GM06990 (cell line): ENCODE measurements around the gene RBM47.

Source experiments
- DNase-seq: peaks from one replicate; pipeline ENCODE4 v3.0.0-alpha.2; 2011; ENCODE audit not compliant: insufficient read length; ENCODE audit errors: extremely low read depth
- H3K27me3 ChIP-seq: replicated peaks from 2 replicates; pipeline ENCODE4 v1.6.0; 2011; ENCODE audit warnings: low read length; ENCODE audit not compliant: control insufficient read depth, insufficient read depth
- H3K36me3 ChIP-seq: 2 replicates; pipeline ENCODE4 v1.5.1; 2011; ENCODE audit warnings: low read length; ENCODE audit not compliant: control insufficient read depth, insufficient read depth
- H3K4me3 ChIP-seq: replicated peaks from 2 replicates; pipeline ENCODE4 v1.5.1; 2011; ENCODE audit warnings: low read depth, mild to moderate bottlenecking, control low read depth, low read length
- CTCF ChIP-seq: IDR thresholded peaks from 2 replicates; pipeline ENCODE4 v1.5.1; 2011; ENCODE audit warnings: low read length, control low read depth, mild to moderate bottlenecking, inconsistent platforms; ENCODE audit not compliant: insufficient read depth, poor library complexity, severe bottlenecking

The RBM47 gene

GRCh38 chr4:40502220-40502619, 127.4 kb downstream of the RBM47 start:
- H3K27me3 ChIP-seq = no peaks in the 10 kb centered on the region
- no peak for DNase-seq
- TF ChIP-seq CTCF = no peak
- H3K4me3 ChIP-seq = no peak overlapping the region
- no peaks in the 10 kb centered on the region; the same call in none of the 2 replicates for H3K36me3 ChIP-seq

GRCh38 chr4:40500781-40501180, 128.9 kb downstream of the RBM47 start:
- H3K4me3 ChIP-seq = no peak overlapping the region
- peaks cover 1% of the 10 kb centered on the region for H3K36me3 ChIP-seq
- no peak for DNase-seq
- no peak for TF ChIP-seq CTCF
- H3K27me3 ChIP-seq = no peaks in the 10 kb centered on the region

GRCh38 chr4:40493160-40493559, 136.5 kb downstream of the RBM47 start:
- no peak for DNase-seq
- Histone ChIP-seq H3K4me3 (no peak overlapping the region), H3K27me3 (no peaks in the 10 kb centered on the region), H3K36me3 (peaks cover 1% of the 10 kb centered on the region)
- no peak for TF ChIP-seq CTCF

- DNase-seq = no peak
- no peak overlapping the region for H3K4me3 ChIP-seq
Observed at GRCh38 chr4:40492691-40493090, 137.0 kb downstream of the RBM47 start.

DNA sequence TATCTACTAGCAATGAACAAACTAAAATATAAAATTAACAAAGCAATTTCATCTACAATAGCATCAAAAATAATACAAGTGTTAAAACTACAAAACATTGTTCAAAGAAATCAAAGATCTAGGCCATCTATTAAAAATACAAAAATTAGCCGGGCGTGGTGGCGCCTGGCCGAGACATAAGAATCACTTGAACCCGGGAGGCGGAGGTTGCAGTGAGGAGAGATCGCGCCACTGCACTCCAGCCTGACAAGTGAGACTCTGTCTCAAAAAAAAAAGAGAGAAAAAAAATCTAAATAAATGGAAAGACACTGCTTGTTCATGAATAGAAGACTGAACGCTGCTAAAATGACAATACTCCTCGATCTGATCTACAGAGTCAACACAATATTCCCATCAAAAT, 139.2 kb downstream of the RBM47 start:
- Histone ChIP-seq H3K36me3 (no peaks in the 10 kb centered on the region; the same call in none of the 2 replicates), H3K4me3 (no peak overlapping the region), H3K27me3 (no peaks in the 10 kb centered on the region)
- DNase-seq = no peak
- no peak for TF ChIP-seq CTCF

More at GRCh38 chr4:40492691-40493090, 137.0 kb downstream of the RBM47 start:
- Histone ChIP-seq H3K27me3 (no peaks in the 10 kb centered on the region), H3K36me3 (peaks cover 1% of the 10 kb centered on the region)
- no peak for TF ChIP-seq CTCF

DNA sequence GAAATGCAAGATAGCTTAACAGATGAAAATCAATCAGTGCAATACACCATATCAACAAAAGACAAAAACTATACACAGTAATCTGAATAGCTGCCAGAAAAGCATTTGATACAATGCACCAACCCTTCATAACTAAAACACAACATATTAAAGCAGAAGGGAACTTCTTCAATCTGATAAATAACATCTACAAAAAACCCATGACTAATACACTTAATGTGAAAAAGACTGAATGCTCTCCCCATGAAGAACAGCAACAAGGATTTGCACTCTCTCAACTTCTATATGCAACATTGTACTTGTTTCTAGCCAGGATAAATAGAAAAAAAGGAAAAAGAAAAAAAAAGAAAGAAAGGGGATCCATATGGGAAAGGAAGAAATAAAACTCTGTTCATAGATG, 139.7 kb downstream of the RBM47 start:
- H3K27me3 ChIP-seq = no peaks in the 10 kb centered on the region
- no peak for TF ChIP-seq CTCF
- H3K4me3 ChIP-seq = no peak overlapping the region
- DNase-seq = no peak
- no peaks in the 10 kb centered on the region; the same call in none of the 2 replicates for H3K36me3 ChIP-seq
